GM21528 (cell line): ENCODE results near the gene MICB.
"Not testable (repeated sequence)": the region's sequence is repeated elsewhere in the genome, so short reads cannot be mapped to it uniquely, and the experiment has no call there.

ENCODE experiments used
- ATAC-seq: cut with Tn5 transposase; IDR thresholded peaks from one replicate; pipeline ENCODE4 v1.9.1; 2021; ENCODE audit warnings: mild to moderate bottlenecking, moderate library complexity; ENCODE audit not compliant: unreplicated experiment, low FRiP score

Gene MICB

DNA sequence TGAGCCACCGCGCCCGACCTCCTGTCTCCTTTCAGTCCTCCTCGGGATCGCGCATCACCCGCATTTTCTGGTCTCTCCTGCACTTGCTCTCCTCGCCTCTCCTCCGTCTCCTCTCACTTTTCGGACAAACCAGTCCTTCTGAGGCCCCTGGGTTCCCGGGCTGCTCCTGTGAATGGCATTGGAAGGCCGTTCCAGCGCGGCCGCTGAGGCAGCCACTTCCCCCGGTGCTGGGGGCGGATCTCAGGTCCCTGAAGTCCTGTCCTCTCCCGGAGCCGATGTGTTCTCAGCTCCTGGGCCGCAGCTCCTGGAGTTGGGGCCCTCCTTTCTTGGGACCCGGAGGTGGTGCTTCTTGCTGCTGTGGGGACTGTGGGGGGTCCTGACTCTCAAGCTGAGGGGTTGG lies 803 bp downstream of the MICB start:
- no peak for ATAC-seq

DNA sequence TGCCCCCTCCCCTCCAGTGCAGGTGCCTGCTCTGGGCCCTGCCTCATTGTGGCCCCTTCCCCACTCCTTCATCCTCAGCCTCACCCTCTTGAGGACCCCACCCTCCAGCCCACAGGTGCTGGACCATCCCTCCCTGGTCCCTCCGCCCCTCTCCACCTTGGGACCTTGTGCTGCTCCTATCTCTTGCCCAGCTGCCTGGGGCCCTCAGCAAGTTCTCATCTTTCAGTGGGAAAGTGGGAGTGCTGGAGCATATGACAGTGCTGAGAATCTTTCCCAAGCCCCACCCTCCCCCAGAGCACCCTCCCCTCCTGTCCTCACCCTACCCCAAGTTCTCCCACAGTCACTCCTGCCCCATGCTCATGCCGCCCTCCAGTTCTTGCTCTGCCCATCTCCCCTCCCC lies 1.7 kb downstream of the MICB start:
- not testable (repeated sequence) for ATAC-seq

DNA sequence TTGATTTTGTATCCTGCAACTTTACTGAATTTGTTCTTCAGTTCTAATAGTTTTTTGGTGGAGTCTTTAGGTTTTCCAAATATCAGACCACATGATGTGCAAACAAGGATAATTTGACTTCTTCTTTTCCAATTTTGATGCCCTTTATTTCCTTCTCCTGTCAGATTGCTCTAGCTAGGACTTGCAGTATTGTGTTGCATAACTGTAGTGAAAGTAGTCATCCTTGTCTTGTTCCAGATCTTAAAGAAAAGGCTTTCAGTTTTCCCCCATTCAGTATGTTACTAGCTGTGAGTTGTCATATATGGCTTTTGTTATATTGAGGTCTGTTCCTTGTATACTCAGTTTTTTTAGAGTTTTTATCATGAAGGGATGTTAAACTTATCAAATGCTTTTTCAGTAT lies 4.6 kb downstream of the MICB start:
- no peak for ATAC-seq

DNA sequence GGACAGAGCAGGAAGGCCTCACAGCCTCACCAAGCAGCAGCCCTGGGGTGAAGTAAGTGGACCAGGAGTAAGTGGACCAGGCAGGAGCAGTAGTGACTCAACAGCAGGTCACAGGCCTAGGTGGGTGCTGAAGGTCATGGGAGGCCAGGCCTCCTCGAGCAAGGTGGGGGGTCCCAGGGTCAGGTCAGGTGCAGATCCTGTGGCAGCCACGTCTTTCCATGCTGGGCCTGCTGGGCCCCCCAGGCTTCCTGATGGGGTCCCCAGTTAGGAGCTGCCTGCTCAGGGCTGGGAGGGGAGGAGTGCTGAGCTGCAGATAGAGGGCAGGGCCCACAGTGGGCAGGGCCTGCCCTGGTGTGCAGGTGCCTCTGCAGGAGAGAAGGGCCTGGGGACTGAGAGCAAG lies 11.1 kb downstream of the MICB start:
- not testable (repeated sequence) for ATAC-seq

DNA sequence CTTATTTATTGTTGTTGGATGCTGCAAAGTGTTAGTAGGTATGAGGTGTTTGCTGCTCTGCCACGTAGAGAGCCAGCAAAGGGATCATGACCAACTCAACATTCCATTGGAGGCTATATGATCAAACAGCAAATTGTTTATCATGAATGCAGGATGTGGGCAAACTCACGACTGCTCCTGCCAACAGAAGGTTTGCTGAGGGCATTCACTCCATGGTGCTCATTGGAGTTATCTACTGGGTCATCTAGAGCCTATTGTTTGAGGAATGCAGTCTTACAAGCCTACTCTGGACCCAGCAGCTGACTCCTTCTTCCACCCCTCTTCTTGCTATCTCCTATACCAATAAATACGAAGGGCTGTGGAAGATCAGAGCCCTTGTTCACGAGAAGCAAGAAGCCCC lies 12.1 kb downstream of the MICB start:
- no peak for ATAC-seq

DNA sequence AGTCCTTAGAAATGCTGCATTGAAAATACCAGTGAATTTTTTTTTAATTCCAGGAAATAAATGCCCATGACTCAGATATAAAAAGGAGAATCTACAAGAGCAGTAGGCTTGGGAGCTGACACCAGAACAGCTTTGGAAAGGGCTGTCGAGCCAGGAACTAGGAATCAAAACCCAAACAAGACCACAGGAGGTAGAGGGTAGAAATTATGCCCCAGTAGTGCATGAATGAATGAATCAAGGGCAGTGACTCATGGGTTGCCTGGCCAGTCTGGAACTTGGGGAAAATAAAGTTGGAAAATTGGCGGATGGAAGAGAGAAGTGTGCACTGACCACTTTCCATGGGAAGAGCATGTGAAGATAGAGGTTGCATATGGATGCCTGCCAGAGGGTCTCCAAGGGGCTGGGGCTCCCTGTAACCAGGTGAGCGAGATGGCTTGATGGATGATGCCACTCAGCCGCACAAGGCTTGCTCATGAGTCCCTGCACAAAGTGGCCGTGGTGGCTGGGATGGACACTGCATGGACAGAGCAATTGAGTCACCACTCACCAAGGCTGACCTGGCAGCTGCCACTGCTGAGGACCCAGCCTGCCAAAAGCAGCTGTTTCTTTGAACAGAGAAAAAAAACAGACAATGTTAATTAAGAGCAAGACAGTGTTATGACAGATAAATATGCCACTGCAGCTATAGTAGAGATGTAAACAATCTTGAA lies 15.7 kb downstream of the MICB start:
- no peak for ATAC-seq

DNA sequence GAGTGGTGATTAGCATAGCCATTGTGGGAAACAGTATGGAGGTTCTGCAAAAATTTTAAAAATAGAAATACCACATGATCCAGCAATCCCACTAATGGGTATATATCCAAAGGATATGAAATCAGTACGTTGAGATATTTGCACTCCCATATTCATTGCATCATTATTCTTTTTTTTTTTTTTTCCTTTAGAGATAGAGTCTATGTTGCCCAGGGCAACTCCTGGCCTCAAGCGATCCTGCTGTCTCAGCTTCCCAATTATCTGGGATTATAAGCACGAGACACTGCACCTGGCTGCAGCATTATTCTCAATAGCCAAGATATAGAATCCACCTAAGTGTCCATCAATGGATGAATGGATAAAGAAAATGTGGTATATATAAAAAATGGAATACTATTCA lies 23.9 kb downstream of the MICB start:
- ATAC-seq: no peak

DNA sequence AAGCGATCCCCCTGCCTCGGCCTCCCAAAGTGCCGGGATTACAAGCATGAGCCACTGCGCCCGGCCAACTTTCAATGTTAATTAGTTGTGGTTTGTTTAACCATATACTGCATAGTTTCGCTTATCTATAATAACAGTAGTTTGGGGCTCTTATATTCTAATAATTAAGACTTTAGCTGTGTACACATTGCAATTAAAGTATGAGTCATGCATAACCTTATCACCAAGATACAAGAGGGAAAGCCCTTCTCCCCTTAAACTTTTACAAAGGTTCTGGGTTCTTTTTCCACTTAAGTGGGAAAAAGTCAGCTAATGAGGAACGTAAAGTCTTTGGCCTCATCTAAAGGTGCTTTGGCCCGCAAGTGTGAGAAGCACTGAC lies 27.6 kb downstream of the MICB start:
- no peak for ATAC-seq

DNA sequence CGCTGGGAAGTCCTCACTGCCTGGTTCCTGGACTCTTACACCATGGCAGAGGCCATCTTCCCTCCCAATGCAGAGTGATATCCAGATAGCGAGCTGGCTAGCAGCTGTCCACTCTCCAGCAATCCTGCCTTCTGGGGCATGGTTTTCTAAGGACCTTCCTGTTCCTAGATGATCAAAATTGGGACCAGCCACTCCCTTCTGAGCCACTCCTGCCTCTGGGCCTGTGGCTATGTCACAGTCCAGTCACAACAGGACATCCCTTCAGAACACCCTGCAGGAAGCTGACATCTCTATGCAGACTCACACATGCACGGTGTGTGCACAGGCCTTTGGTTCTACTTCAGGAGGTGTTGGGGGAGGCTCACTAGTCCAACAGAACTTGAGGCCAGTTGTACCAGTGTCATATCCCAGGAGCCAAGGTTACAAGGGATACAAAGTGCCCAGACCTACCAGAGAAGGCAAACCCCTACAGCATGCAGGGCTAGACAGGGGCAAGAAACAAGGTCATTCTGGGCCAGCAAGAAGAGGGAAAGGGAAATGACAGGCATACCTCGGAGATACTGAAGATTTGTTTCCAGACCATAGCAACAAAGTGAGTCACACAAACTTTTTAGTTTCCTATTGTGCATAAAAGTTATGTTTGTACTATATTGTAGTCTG lies 28.1 kb downstream of the MICB start:
- ATAC-seq: no peak

DNA sequence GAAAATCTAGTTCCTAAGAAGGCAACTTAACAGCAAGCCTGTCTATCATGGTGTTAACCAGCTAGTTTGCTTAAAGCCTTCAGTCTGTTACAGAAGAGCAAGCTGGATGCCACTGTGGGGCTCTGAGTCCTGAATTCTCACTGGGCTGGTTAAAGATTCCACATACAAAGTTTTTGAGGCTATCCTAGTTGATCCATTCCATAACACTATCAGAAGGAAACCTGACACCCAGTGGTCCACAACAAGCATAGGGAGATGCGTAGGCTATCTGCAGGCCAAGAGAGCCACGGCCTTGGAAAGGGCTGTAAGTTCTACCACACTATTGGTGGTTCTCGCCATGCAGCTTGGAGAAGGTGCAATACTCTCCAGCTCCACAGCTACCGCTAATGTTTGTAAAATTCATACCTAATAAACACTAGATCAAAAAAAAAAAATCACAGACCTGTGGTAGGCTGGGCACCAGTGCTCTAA lies 30.4 kb downstream of the MICB start:
- no peak for ATAC-seq

DNA sequence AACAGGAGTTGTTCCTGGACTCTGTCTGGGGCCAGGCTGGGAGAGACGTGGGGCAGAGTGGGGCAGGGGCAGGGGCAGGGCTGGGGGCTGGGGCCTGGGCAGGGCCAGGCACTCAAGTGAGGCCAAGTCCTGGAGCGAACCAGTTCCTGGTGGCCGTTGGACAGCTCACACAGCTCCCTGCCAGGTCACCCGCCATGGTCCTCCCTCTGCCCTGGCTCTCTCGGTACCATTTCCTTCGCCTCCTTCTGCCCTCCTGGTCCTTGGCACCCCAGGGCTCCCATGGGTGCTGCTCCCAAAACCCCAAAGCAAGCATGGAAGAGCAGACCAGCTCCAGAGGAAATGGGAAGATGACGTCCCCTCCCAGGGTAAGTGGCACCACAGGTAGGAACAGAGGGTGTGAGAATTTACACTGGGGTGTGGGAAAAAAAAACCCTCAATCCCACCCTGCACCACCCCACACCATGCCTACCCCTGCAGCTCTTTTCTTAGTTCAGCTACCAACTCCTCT lies 30.9 kb downstream of the MICB start, which contains the start of gene MCCD1:
Gene MCCD1, plus strand, starts transcription at position 142 of the 508 bp plus-strand sequence. Its CDS starts 53 bp downstream, at position 195.
- no peak for ATAC-seq

DNA sequence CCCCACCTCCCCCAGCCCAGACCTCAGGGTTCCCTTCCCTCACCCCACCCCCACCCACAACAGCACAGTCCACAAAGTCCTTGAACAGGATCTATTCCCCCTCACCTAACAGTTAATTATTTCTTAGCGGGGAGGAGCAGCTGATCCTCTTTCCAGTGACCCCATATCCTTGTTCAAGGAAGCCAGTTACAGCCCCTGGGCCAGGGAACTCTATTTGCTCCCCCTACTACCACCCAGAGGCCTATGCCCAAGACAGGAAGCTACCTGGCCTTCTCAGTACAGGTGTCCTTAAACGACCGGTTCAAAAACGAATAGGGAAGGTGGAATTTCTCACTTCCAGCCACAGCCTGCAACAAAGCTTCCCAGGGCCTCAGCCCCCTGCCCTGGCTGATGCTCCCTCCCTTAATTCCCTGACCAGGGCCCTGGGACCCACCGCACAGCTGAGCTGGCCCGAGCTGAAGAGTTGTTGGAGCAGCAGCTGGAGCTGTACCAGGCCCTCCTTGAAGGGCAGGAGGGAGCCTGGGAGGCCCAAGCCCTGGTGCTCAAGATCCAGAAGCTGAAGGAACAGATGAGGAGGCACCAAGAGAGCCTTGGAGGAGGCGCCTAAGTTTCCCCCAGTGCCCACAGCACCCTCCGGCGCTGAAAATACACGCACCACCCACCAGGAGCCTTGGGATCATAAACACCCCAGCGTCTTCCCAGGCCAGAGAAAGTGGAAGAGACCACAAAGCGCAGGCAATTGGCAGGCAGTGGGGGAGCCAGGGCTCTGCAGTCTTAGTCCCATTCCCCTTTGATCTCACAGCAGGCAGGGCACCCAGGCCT lies 31.6 kb downstream of the MICB start:
- ATAC-seq: no peak

DNA sequence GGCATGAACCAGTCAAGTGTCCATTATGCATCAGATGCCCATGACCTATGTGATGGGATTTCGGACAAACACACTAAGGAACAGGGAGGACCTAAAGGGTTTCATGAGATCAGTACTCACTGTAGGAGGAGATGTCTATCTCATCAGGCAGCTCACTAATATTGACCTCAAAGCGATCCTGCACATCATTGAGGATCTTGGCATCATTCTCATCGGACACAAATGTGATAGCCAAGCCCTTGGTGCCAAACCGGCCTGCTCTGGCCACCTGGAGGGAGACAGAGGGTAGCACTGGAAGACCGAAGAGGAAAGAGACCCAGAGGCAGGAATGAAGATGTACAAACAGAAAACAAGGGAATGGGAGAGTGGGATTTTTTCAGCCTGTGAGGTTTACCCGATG lies 32.7 kb downstream of the MICB start:
- ATAC-seq: no peak

DNA sequence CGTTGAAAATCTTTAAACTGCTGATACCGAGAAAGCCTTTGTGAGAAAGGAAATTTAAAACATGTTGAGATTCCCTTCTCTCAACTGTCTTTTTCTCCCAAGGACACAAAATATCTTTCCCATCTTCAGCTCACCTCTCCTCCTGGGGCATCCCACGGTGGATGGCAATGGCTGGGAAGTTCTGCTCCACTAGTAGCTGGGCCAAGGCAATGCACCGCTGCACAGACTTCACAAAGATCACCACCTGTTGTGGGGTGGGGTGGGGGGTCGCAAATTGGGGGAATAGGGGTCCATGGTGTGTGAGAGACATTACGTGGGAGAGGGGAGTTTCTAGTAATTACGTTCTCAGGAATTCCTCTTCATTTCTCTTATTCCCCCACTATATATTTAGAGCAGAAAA lies 33.2 kb downstream of the MICB start:
- ATAC-seq: no peak

DNA sequence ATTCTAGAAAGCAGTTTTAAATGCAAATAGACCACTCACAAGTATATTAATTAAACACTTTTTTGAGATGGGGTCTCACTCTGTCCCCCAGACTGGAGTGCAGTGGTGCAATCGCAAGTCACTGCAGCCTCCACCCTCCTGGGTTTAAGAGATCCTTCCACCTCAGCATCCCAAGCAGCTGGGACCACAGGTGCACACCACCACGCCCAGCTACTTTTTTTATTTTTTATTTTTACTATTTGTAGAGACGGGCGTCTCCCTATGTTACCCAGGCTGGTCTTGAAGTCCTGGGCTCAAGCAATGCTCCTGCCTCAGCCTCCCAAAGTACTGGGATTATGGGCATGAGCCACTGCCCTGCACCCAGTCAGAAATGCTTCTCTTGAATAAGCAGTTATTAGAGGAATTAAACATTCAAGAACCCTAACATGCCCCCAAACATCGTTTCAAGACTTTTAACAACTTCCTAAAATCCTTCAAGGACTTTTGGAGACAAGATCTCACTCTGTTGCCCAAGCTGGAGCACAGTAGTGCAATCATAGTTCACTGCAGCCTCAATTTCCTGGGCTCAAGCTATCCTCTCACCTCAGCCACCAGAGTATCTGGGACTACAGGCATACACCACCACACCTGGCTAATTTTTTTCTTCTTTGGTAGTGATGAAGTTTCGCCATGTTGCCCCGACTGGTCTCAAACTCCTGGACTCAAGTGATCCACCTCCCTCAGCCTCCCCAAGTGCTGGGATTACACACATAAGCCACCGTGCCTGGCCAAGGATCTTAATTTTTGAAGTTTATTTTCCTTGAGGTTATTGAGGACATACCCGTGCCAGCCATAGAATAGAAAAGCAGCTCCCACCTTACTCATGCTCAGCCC lies 34.1 kb downstream of the MICB start:
- no peak for ATAC-seq

DNA sequence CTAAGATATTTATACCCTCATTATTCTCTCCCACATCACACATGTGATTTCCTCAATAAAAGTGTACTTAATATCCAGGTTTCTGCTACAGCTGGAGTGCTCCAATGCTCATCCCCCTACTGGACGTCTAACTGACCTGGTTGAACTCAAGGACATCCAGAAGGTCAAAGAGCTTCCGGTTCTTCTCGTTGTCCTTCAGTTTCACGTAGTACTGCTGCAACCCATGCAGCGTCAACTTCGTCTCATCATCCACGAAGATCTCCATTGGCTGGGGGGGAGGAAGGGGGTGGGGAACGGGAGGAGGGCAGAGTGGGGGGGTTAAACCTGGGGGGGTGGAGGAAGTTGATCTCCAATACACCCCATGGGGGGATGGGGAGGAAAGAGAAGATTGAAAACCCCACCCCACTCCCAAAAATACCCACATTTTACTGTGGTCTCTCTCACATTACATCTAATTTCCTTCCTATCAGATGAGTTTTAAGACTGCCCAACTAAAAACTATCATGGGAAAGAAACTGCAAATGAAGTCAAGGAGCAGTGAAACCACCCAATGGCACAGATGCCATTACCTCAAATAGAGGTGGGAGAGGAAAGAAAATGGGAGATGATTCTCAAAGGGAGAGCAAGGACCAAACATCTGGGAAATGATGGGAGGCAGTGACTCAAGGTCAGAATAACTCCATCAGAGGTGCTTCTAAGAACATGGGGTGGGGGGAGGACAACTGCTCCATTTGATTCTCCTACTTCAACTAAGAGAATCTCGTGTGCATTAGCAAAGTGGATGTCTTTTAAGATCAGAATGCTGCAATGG lies 34.9 kb downstream of the MICB start:
- no peak for ATAC-seq

DNA sequence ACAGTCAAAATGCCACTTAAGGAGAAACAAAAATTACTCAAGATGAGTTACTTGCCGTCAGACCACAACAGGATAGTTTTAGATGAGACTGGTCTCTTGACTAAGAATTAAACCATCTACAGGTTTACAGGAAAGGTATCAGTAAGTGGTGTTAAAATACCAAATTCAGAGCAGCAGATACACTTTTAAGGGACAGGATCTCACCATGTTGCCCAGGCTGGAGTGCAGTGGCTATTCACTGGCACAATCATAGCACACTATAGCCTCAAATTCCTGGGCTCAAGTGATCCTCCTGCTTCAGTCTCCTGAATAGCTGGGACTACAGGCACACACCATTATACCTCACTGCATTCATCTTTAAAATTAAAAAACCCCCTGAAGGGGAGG lies 35.5 kb downstream of the MICB start:
- no peak for ATAC-seq

DNA sequence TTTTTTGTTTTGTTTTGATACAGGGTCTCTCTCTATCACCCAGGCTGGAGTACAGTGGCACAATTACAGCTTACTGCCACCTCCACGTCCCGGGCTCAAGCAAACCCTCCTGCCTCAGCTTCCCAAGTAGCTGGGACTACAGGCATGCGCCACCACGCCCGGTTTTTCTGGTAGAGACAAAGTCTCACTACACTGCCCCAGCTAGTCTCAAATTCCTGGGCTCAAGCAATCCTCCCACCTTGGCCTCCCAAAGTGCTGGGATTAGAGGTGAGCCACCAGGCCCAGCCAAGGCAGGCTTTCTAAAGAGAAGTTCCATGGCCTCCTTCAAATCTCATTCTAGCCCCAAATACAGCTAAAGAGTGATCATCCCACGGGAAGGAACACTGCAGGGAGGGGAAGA lies 36.1 kb downstream of the MICB start:
- no peak for ATAC-seq

DNA sequence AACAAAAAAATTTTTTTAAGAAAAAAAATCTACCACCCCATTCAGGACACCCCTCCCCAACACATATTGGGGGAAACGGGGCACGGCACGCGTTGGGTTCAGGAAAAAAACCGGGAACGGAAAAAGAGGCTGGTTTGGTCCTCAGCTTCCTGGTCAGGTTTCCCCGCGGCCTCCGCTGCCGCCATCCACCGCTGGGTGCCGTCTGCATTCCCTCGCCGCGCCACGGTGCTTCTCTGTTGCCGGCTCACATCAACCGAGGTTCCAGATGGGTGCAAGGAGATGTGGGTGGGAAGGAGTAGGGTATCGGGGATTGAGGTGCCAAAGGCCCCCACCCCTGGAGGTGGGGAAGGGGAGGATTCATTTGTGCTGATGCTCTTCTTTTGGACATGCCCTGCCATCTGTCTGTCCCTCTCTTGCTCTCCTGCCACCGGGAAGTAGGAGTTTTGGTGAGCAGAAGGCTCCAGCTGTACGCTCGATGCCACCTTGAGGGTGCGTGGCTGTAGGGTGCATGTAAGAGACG lies 36.6 kb downstream of the MICB start:
- ATAC-seq: no peak
